DND-41 (cell line): Measurements from ENCODE around the gene MAFB.

Experiments used
- ATAC-seq: fragments of 200-7000 bp; cut with Tn5 transposase; 3 replicates; pipeline ENCODE4 v1.9.1; 2021; ENCODE audit warnings: low read depth; ENCODE audit not compliant: insufficient read depth
- DNase-seq: peaks from one replicate; pipeline ENCODE4 v3.0.0-alpha.2; 2020
- H2AFZ ChIP-seq: 2 replicates; pipeline ENCODE4 v1.6.0; 2012; ENCODE audit warnings: low read depth, low read length
- H3K27ac ChIP-seq: 2 replicates; pipeline ENCODE4 v1.5.1; 2012; ENCODE audit warnings: low read length, inconsistent platforms
- H3K27me3 ChIP-seq: fragments of 200-600 bp; sonication (generic); 2 replicates; pipeline ENCODE4 v1.6.0; 2012; ENCODE audit warnings: low read length, mild to moderate bottlenecking, inconsistent platforms; ENCODE audit not compliant: insufficient read depth, poor library complexity
- H3K36me3 ChIP-seq: 2 replicates; pipeline ENCODE4 v1.5.1; 2012; ENCODE audit warnings: low read length, inconsistent platforms; ENCODE audit not compliant: insufficient read depth
- H3K4me1 ChIP-seq: 2 replicates; pipeline ENCODE4 v1.5.1; 2012; ENCODE audit warnings: mild to moderate bottlenecking, low read length; ENCODE audit not compliant: insufficient read depth
- H3K4me2 ChIP-seq: 2 replicates; pipeline ENCODE4 v1.6.0; 2012; ENCODE audit warnings: mild to moderate bottlenecking, moderate library complexity, low read length, inconsistent platforms; ENCODE audit not compliant: insufficient read depth
- H3K4me3 ChIP-seq, 2 experiments: fragments of 200-600 bp in 1 of 2; shearing (Covaris generic) in 1 of 2; 2 replicates each; pipeline ENCODE4 v1.5.1; 2012 to 2016; ENCODE audit warnings: inconsistent platforms in 2 of 2, low read length in 2 of 2, mild to moderate bottlenecking in 2 of 2, low read depth in 1 of 2, moderate library complexity in 1 of 2
- H3K79me2 ChIP-seq: 2 replicates; pipeline ENCODE4 v1.6.0; 2012; ENCODE audit warnings: low read length, inconsistent platforms; ENCODE audit not compliant: insufficient read depth
- H3K9ac ChIP-seq: 2 replicates; pipeline ENCODE4 v1.6.0; 2012; ENCODE audit warnings: low read depth, mild to moderate bottlenecking, inconsistent platforms, low read length, moderate library complexity
- H3K9me3 ChIP-seq: 2 replicates; pipeline ENCODE4 v1.5.1; 2012; ENCODE audit warnings: low read length, moderate library complexity, mild to moderate bottlenecking, inconsistent platforms; ENCODE audit not compliant: insufficient read depth, severe bottlenecking
- H4K20me1 ChIP-seq: 2 replicates; pipeline ENCODE4 v1.6.0; 2012; ENCODE audit warnings: low read length; ENCODE audit not compliant: insufficient read depth
- EZH2 ChIP-seq: IDR thresholded peaks from 3 replicates; pipeline ENCODE4 v1.6.1; 2012; ENCODE audit warnings: borderline replicate concordance, low read depth, mild to moderate bottlenecking, moderate library complexity, low read length, inconsistent platforms; ENCODE audit not compliant: severe bottlenecking
- TF ChIP-seq, protein P1 (sequence below): IDR thresholded peaks from 2 replicates; pipeline ENCODE4 v1.5.1; 2012; ENCODE audit warnings: borderline replicate concordance, low read length, moderate library complexity, mild to moderate bottlenecking; ENCODE audit not compliant: poor library complexity, severe bottlenecking; ENCODE audit errors: extremely low read depth

Gene MAFB

GRCh38 chr20:40680161-40680959 lies 8.7 kb downstream of the MAFB start:
- DNase-seq = no peak
- no peak for ATAC-seq
- no peaks in the 10 kb centered on the region for H3K36me3 ChIP-seq
- H3K9ac ChIP-seq = no peak overlapping the region
- no peaks in the 10 kb centered on the region for H3K79me2 ChIP-seq
- H3K27ac ChIP-seq = no peak overlapping the region
- no peak overlapping the region for H3K4me2 ChIP-seq
- no peak overlapping the region for H2AFZ ChIP-seq
- H3K9me3 ChIP-seq = no peaks in the 10 kb centered on the region
- TF ChIP-seq, protein P1, sequence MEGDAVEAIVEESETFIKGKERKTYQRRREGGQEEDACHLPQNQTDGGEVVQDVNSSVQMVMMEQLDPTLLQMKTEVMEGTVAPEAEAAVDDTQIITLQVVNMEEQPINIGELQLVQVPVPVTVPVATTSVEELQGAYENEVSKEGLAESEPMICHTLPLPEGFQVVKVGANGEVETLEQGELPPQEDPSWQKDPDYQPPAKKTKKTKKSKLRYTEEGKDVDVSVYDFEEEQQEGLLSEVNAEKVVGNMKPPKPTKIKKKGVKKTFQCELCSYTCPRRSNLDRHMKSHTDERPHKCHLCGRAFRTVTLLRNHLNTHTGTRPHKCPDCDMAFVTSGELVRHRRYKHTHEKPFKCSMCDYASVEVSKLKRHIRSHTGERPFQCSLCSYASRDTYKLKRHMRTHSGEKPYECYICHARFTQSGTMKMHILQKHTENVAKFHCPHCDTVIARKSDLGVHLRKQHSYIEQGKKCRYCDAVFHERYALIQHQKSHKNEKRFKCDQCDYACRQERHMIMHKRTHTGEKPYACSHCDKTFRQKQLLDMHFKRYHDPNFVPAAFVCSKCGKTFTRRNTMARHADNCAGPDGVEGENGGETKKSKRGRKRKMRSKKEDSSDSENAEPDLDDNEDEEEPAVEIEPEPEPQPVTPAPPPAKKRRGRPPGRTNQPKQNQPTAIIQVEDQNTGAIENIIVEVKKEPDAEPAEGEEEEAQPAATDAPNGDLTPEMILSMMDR = no peak
- TF ChIP-seq EZH2 = no peak
- H3K27me3 ChIP-seq = peaks cover 7% of the 10 kb centered on the region
- H4K20me1 ChIP-seq = peaks cover 2% of the 10 kb centered on the region; the same call in 1 of the 2 replicates
- H3K4me3 ChIP-seq = no peak overlapping the region
- H3K4me1 ChIP-seq = no peaks in the 10 kb centered on the region

DNA sequence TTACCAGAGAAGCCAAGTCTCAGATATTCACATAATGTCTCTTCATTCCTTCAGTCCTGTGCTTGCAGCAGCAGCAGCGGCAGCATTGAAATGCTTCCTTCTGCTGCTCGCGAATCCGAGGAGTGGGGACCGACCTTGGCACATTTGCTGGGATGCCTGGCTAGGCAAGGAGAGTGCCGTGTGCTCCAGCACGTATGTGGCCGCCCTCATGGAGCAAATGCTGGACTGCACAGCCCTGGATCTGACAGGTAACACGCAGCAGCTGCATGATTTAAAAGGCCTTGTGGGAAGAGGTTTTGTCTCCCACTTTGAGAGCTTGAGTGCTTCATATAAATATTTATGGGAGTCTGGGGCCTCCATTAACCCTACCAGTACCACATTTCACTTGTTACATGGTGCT lies 9.9 kb downstream of the MAFB start:
- H3K27me3 ChIP-seq = peaks cover 13% of the 10 kb centered on the region
- no peaks in the 10 kb centered on the region for H3K36me3 ChIP-seq
- no peak overlapping the region for H3K27ac ChIP-seq
- H3K4me3 ChIP-seq = no peak overlapping the region
- 0 out of 2 replicates have a peak, but pooled peaks cover 2% of the 10 kb centered on the region for H4K20me1 ChIP-seq
- no peak for TF ChIP-seq EZH2
- TF ChIP-seq, protein P1 = no peak
- H3K9ac ChIP-seq = no peak overlapping the region
- no peaks in the 10 kb centered on the region for H3K9me3 ChIP-seq
- no peaks in the 10 kb centered on the region for H3K79me2 ChIP-seq
- no peak overlapping the region for H2AFZ ChIP-seq
- DNase-seq (no peak), ATAC-seq (no peak)
- H3K4me1 ChIP-seq = no peaks in the 10 kb centered on the region
- H3K4me2 ChIP-seq = no peak overlapping the region

- Histone ChIP-seq H3K4me3 (no peak overlapping the region), H3K4me1 (no peaks in the 10 kb centered on the region), H3K79me2 (no peaks in the 10 kb centered on the region), H4K20me1 (0 out of 2 replicates have a peak, but pooled peaks cover 2% of the 10 kb centered on the region), H3K36me3 (no peaks in the 10 kb centered on the region), H3K4me2 (no peak overlapping the region), H2AFZ (no peak overlapping the region), H3K27ac (no peak overlapping the region), H3K9ac (no peak overlapping the region), H3K9me3 (no peaks in the 10 kb centered on the region), H3K27me3 (peaks cover 13% of the 10 kb centered on the region)
- no peak for TF ChIP-seq EZH2
- TF ChIP-seq, protein P1 = no peak
- ATAC-seq = no peak
- no peak for DNase-seq
Observed at GRCh38 chr20:40678286-40678875, 10.7 kb downstream of the MAFB start.
